CD4-positive, alpha-beta T cell treated with Interleukin-4 for 4 hours (primary cell): ENCODE data around the gene CNDP2.
"Not testable (repeated sequence)": the region's sequence is repeated elsewhere in the genome, so short reads cannot be mapped to it uniquely, and the experiment has no call there.

ENCODE experiments used
- DNase-seq: peaks from one replicate; pipeline ENCODE4 v3.0.0-alpha.2; 2020

CNDP2 gene

GRCh38 chr18:74541703-74542555 is 45.8 kb downstream of the CNDP2 start:
- no peak for DNase-seq

- DNase-seq = no peak
Observed at GRCh38 chr18:74544898-74545297, 48.7 kb downstream of the CNDP2 start.

- DNase-seq = no peak
Observed at GRCh38 chr18:74546007-74546406, 49.8 kb downstream of the CNDP2 start.

- DNase-seq = no peak
Observed at GRCh38 chr18:74546751-74547530, 50.8 kb downstream of the CNDP2 start.

- DNase-seq = no peak
Observed at GRCh38 chr18:74547860-74548259, 51.7 kb downstream of the CNDP2 start.

GRCh38 chr18:74549591-74550104 is 53.5 kb downstream of the CNDP2 start:
- DNase-seq = no peak

GRCh38 chr18:74550886-74551285 is 54.7 kb downstream of the CNDP2 start:
- DNase-seq = no peak

GRCh38 chr18:74551452-74551851 is 55.3 kb downstream of the CNDP2 start:
- DNase-seq = no peak

- peak; percentile 73 for DNase-seq
Observed at GRCh38 chr18:74551936-74552555, 55.9 kb downstream of the CNDP2 start.

GRCh38 chr18:74556126-74556525 is 60.0 kb downstream of the CNDP2 start:
- DNase-seq = no peak

- DNase-seq = no peak
Observed at GRCh38 chr18:74558096-74558495, 61.9 kb downstream of the CNDP2 start.

- no peak for DNase-seq
Observed at GRCh38 chr18:74562131-74562730, 66.1 kb downstream of the CNDP2 start.

- no peak for DNase-seq
Observed at GRCh38 chr18:74562775-74563174, 66.6 kb downstream of the CNDP2 start.

GRCh38 chr18:74563999-74564398 is 67.8 kb downstream of the CNDP2 start:
- DNase-seq = no peak

- not testable (repeated sequence) for DNase-seq
Observed at GRCh38 chr18:74565164-74565563, 69.0 kb downstream of the CNDP2 start.

- DNase-seq = not testable (repeated sequence)
Observed at GRCh38 chr18:74565993-74566392, 69.8 kb downstream of the CNDP2 start.

GRCh38 chr18:74567822-74568221 is 71.7 kb downstream of the CNDP2 start:
- DNase-seq = no peak

- no peak for DNase-seq
Observed at GRCh38 chr18:74569401-74569800, 73.2 kb downstream of the CNDP2 start.

- no peak for DNase-seq
Observed at GRCh38 chr18:74570266-74570665, 74.1 kb downstream of the CNDP2 start.

GRCh38 chr18:74571895-74572680 is 75.9 kb downstream of the CNDP2 start:
- DNase-seq = no peak

- no peak for DNase-seq
Observed at GRCh38 chr18:74573053-74573452, 76.9 kb downstream of the CNDP2 start.
